ENCODE measurements around the gene ZNF2.

DNA sequence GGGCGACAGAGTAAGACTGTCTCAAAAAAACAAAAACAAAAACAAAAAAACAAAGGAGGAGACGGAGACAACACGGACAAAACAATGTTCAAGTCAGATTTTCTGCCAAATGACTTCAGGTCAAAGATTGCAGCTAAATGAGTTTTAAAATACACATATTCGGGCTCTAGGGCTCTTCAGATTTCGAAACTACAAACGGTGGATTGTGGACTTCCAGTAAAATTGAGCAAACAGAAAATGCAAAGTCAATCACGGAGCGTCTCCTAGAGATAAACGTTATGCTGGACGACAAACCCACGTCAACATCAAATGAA lies 44.6 kb upstream of the ZNF2 start:
- TF ChIP-seq, protein P1, sequence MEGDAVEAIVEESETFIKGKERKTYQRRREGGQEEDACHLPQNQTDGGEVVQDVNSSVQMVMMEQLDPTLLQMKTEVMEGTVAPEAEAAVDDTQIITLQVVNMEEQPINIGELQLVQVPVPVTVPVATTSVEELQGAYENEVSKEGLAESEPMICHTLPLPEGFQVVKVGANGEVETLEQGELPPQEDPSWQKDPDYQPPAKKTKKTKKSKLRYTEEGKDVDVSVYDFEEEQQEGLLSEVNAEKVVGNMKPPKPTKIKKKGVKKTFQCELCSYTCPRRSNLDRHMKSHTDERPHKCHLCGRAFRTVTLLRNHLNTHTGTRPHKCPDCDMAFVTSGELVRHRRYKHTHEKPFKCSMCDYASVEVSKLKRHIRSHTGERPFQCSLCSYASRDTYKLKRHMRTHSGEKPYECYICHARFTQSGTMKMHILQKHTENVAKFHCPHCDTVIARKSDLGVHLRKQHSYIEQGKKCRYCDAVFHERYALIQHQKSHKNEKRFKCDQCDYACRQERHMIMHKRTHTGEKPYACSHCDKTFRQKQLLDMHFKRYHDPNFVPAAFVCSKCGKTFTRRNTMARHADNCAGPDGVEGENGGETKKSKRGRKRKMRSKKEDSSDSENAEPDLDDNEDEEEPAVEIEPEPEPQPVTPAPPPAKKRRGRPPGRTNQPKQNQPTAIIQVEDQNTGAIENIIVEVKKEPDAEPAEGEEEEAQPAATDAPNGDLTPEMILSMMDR (IDR thresholded peaks at IDR 0.05) = no peak
- no peak for TF ChIP-seq EZH2 (IDR thresholded peaks at IDR 0.05; ENCODE audit: borderline replicate concordance, insufficient read depth, low read depth, low read length, poor library complexity, severe bottlenecking)

Measured in B cell (primary cell).